ENCODE data around the gene NXNL1. TPM values are rescaled to one million over a fixed set of nuclear protein-coding genes. Genes with fewer than 3 reads are reported as not detected.

Gene NXNL1
- total and polyA plus RNA-seq, 9 of the 15 experiments (the other 6 are each of a cell fraction or from before 2014, with no cell fraction given) = not detected

- H3K9me3 ChIP-seq (replicated peaks; ENCODE audit: control insufficient read depth, insufficient read depth, low read depth, low read length) = no peaks in the 10 kb centered on the region
- intact Hi-C loops (cut with micrococcal nuclease) = no loop called here
- peak; percentile 56 for FAIRE-seq
- H3K9ac ChIP-seq (ENCODE audit: insufficient read depth in 1 of 2, low read depth in 2 of 2, low read length in 2 of 2) = peak overlapping the region in 1 of 2 experiments; percentile 71; a peak in 1 of 4 replicates
- in situ Hi-C loops (cut with MboI) = no loop called here
- H3K9me1 ChIP-seq (ENCODE audit: control insufficient read depth, insufficient read depth, low read length) = no peaks in the 10 kb centered on the region
- H3K4me3 ChIP-seq = no peak overlapping the region
- H3K27ac ChIP-seq (ENCODE audit: extremely low read depth, low read depth, low read length) = no peak overlapping the region
- DNase-seq (ENCODE audit: extremely low read depth in 1 of 4, low spot score in 3 of 4) = peak in 1 of 4 experiments; percentile 16
- POLR2A ChIA-PET = interaction anchor here (0.6 to 0.9 kb wide), 3 partner anchors 10 to 17 kb away, joined by 3 to 5 read pairs (median 4); no protein-coding TSS in a partner anchor
- H3K4me2 ChIP-seq (ENCODE audit: insufficient read depth, low read length) = no peak overlapping the region
- whole genome bisulfite sequencing (ENCODE audit: insufficient coverage, low coverage, missing lambda C conversion rate) = 21% methylated on average over 17 of the region's 17 CpGs
- TF ChIP-seq CCAR2 (IDR thresholded peaks at IDR 0.05; ENCODE audit: low read depth, low read length) = no peak
- no peak for TF ChIP-seq RFX5 (IDR thresholded peaks at IDR 0.05; ENCODE audit: low read depth, low read length)
- TF ChIP-seq TCFL5 (CRISPR knock-in tag; conservative IDR thresholded peaks at IDR 0.05) = no peak
- no peak for TF ChIP-seq SIX5 (IDR thresholded peaks at IDR 0.05; ENCODE audit: borderline replicate concordance in 1 of 2, insufficient read depth in 1 of 2, low read depth in 1 of 2, low read length in 2 of 2)
- no peak for TF ChIP-seq PATZ1 (CRISPR knock-in tag; IDR thresholded peaks at IDR 0.05; ENCODE audit: borderline replicate concordance)
- no peaks in the 10 kb centered on the region for H3K27me3 ChIP-seq (ENCODE audit: control insufficient read depth in 2 of 2, insufficient read depth in 2 of 2, low read length in 2 of 2)
- BruUV-seq (replicated peaks) = no TSS peak
- H3K4me1 ChIP-seq (replicated peaks in 1 of 2; ENCODE audit: control insufficient read depth in 2 of 2, insufficient read depth in 2 of 2, low read length in 2 of 2) = peaks cover 3 to 12% of the 10 kb centered on the region in 2 experiments; a peak in 3 of 5 replicates
- no peaks in the 10 kb centered on the region for H3K79me2 ChIP-seq (ENCODE audit: control insufficient read depth, insufficient read depth, low read length)
- no peaks in the 10 kb centered on the region for H3K36me3 ChIP-seq (ENCODE audit: control insufficient read depth, insufficient read depth, low read length)
- H2AFZ ChIP-seq (ENCODE audit: low read depth, low read length) = no peak overlapping the region
- ATAC-seq = no peak
- no peaks in the 10 kb centered on the region; the same call in 1 of the 2 replicates for H4K20me1 ChIP-seq (replicated peaks; ENCODE audit: control insufficient read depth, insufficient read depth, low read length)
- CTCF ChIA-PET (ENCODE audit: low intra/inter-chr PET ratio) = no interaction called here
These were observed 31.0 kb downstream of the NXNL1 start for GRCh38 chr19:17429641-17430113.
